T-helper 1 cell (primary cell): ENCODE data around the gene ZNF544.

ENCODE experiments used
- DNase-seq, 5 donors: peaks; one replicate each; pipeline ENCODE4 v3.0.0-alpha.2; 2012 to 2020

Gene ZNF544

GRCh38 chr19:58305932-58306323 lies 77.2 kb downstream of the ZNF544 start:
- peak in 1 of 5 donors; percentile 19 for DNase-seq

DNA sequence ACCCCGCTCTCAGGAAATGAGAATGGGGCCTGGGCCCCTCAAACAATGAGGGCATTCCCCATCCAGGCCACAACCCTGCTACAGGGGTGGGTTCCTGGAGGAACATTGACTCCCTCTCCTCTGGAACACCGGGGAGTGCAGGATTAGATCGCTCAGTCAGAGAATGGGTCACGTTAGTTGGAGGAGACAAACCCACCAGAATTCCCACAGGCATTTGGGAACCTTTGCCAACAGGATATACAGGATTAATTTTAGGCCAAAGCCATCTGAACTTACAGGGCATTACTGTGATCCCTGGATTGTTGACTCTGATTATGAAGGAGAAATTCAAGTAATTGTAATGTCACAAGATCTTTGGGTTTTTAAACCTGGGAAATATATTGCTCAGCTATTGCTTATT lies 79.0 kb downstream of the ZNF544 start:
- no peak for DNase-seq

- DNase-seq = peak in 1 of 5 donors; percentile 10
Measured at GRCh38 chr19:58310685-58311084, 82.0 kb downstream of the ZNF544 start.

DNA sequence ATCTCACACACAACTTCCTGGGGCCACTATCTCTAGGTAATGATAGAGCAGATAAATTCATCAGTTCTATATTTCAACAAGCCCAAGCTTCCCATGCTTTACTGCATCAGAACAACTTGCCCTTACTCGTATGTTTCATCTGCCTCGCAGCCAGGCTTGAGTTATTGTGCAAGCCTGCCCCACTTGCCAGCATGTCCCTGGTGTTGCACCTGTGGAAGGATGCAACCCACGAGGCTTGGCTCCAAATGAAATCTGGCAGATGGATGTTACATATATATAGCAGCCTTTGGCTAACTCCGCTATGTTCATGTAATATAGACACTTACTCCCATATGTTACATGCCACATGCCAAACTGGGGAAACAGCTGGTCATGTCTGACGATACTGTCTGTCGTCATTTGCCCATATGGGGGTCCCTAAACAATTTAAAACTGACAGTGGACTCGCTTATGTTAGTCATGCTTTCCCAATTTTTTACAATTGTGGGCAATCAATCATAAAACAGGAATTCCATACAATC lies 82.7 kb downstream of the ZNF544 start:
- DNase-seq = no peak
